ENCODE measurements around the gene LAGE3. TPM values are rescaled to one million over a fixed set of nuclear protein-coding genes. Genes with fewer than 3 reads are reported as not detected.

The LAGE3 gene
- total RNA-seq, 1 experiment from 2014 or later, result 37.4 TPM

GRCh38 chrX:154458954-154459778 lies 19.9 kb downstream of the LAGE3 start:
- no peak for DNase-seq (ENCODE audit: low read depth)

GRCh38 chrX:154458116-154458953 lies 20.7 kb downstream of the LAGE3 start, which contains the start of gene PLXNA3:
TSS of gene PLXNA3 (plus strand) at chrX:154458281. CDS start at chrX:154460184, 1,903 bp downstream.
- no peak for DNase-seq (ENCODE audit: low read depth)

- peak; percentile 20 for DNase-seq (ENCODE audit: low read depth)
These were observed 21.5 kb downstream of the LAGE3 start for GRCh38 chrX:154457491-154458115.

GRCh38 chrX:154452823-154453222 lies 26.3 kb downstream of the LAGE3 start:
- DNase-seq (ENCODE audit: low read depth), result no peak

GRCh38 chrX:154450312-154450711 lies 28.8 kb downstream of the LAGE3 start:
- no peak for DNase-seq (ENCODE audit: low read depth)

- no peak for DNase-seq (ENCODE audit: low read depth)
These were observed 29.5 kb downstream of the LAGE3 start for GRCh38 chrX:154449618-154450017.

- DNase-seq (ENCODE audit: low read depth), result no peak
These were observed 30.6 kb downstream of the LAGE3 start for GRCh38 chrX:154448484-154448883.

- no peak for DNase-seq (ENCODE audit: low read depth)
These were observed 32.7 kb downstream of the LAGE3 start for GRCh38 chrX:154446430-154446829.

- no peak for DNase-seq (ENCODE audit: low read depth)
These were observed 33.3 kb downstream of the LAGE3 start for GRCh38 chrX:154445776-154446175.

GRCh38 chrX:154444755-154445246 lies 34.3 kb downstream of the LAGE3 start:
- DNase-seq (ENCODE audit: low read depth), result no peak

GRCh38 chrX:154443992-154444754 lies 34.9 kb downstream of the LAGE3 start, which contains the start of gene FAM50A:
TSS of gene FAM50A (plus strand) at chrX:154444141. CDS start at chrX:154444236, 95 bp downstream.
- no peak for DNase-seq (ENCODE audit: low read depth)

GRCh38 chrX:154443479-154443910 lies 35.6 kb downstream of the LAGE3 start:
- DNase-seq (ENCODE audit: low read depth), result no peak

GRCh38 chrX:154441984-154442707 lies 36.9 kb downstream of the LAGE3 start:
- DNase-seq (ENCODE audit: low read depth), result no peak

- no peak for DNase-seq (ENCODE audit: low read depth)
These were observed 37.5 kb downstream of the LAGE3 start for GRCh38 chrX:154441564-154441963.

- DNase-seq (ENCODE audit: low read depth), result no peak
These were observed 38.3 kb downstream of the LAGE3 start for GRCh38 chrX:154440623-154441357.

- DNase-seq (ENCODE audit: low read depth), result no peak
These were observed 39.2 kb downstream of the LAGE3 start for GRCh38 chrX:154439841-154440240.

- DNase-seq (ENCODE audit: low read depth), result no peak
These were observed 40.8 kb downstream of the LAGE3 start for GRCh38 chrX:154437971-154438893.

Data from HT1080 (cell line).